ENCODE results near the gene PCSK4. TPM values are rescaled to one million over a fixed set of nuclear protein-coding genes. Genes with fewer than 3 reads are reported as not detected.
"Not testable (repeated sequence)": the region's sequence is repeated elsewhere in the genome, so short reads cannot be mapped to it uniquely, and the experiment has no call there.

The PCSK4 gene
- total RNA-seq, 1 donor from 2014 or later = 0.53 TPM

DNA sequence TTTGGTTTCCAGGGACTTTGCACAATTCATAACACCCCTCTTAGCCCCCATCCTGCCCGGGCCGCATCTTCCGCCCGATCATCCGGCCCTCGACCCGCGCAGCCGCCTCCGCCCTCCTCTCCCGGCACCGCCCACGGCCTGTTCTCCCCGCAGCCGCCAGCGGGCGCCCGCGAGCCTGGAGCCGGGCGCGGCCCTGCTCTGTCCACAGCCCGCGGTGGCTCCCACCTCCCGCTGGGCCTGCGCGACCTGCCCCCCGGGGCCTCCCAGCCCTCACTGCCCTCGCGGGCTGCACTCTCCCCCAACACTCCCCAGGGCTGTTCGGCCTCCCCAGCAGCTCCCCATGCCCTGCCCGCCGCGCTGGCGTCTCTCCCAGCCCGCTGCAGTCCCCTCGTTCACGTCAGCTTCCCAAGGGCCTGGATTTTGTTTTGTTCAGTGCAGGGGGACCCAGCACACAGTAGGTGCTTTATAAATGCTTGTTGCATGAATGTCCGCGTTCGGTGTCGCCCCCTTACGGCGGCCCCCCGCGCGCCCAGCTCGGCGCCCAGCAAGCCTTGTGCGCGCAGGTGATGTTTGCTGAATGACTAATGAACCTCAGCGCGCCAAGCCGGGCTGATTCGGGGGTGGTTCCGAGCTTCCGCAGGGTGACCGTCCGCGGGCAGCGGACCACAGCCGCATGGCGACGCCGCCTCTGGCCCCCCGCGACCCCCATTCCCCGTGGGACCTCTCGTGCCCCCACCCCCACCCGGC, 44.8 kb downstream of the PCSK4 start:
- H3K36me3 ChIP-seq (ENCODE audit: control insufficient read depth, insufficient read depth, low read length) = peaks cover 9% of the 10 kb centered on the region
- TF ChIP-seq, protein P1, sequence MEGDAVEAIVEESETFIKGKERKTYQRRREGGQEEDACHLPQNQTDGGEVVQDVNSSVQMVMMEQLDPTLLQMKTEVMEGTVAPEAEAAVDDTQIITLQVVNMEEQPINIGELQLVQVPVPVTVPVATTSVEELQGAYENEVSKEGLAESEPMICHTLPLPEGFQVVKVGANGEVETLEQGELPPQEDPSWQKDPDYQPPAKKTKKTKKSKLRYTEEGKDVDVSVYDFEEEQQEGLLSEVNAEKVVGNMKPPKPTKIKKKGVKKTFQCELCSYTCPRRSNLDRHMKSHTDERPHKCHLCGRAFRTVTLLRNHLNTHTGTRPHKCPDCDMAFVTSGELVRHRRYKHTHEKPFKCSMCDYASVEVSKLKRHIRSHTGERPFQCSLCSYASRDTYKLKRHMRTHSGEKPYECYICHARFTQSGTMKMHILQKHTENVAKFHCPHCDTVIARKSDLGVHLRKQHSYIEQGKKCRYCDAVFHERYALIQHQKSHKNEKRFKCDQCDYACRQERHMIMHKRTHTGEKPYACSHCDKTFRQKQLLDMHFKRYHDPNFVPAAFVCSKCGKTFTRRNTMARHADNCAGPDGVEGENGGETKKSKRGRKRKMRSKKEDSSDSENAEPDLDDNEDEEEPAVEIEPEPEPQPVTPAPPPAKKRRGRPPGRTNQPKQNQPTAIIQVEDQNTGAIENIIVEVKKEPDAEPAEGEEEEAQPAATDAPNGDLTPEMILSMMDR (IDR thresholded peaks at IDR 0.05; ENCODE audit: insufficient read depth, low read length, severe bottlenecking) = peak; percentile 78
- FAIRE-seq (no peak), DNase-seq (ENCODE audit: low read depth) (peak; percentile 37)
- H3K4me3 ChIP-seq (ENCODE audit: low read depth, low read length) = no peak overlapping the region
- peaks cover 28% of the 10 kb centered on the region for H3K27me3 ChIP-seq (ENCODE audit: control insufficient read depth, insufficient read depth, low read length)

DNA sequence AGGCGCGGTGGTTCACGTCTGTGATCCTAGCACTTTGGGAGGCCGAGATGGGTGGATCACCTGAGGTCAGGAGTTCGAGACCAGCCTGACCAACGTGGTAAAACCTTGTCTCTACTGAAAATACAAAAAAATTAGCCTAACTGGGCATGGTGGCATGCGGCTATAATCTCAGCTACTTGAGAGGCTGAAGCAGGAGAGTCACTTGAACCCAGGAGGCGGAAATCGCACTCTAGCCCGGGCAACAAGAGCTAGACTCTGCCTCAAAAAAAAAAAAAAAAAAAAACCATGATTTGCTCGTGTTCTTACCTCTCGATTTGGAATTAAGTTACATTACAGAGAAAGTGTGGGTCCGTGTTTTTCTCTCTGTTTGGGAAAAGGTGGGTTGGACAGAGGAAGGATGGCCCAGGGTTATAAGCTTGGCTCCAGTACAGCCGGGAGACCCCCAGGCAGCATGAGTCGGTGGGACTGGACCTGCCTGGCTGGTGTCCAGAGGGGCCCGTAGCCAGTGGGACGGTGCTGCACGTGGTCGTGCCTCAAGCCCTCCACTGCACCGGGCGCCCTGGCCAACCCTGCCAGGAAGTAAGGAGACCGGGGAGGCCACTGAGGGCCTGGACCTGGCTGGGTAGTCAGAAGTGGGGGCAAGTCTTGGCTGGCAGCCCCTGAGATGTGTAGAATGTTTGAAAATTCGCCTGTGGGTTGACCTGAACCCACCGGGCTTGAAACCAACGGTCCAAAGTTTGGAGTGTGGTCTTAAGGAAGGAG, 48.3 kb downstream of the PCSK4 start:
- Histone ChIP-seq H3K36me3 (ENCODE audit: control insufficient read depth, insufficient read depth, low read length) (peaks cover 16% of the 10 kb centered on the region), H3K4me3 (ENCODE audit: low read depth, low read length) (no peak overlapping the region), H3K27me3 (ENCODE audit: control insufficient read depth, insufficient read depth, low read length) (peaks cover 7% of the 10 kb centered on the region)
- FAIRE-seq (no peak), DNase-seq (ENCODE audit: low read depth) (no peak)
- TF ChIP-seq, protein P1 (IDR thresholded peaks at IDR 0.05; ENCODE audit: insufficient read depth, low read length, severe bottlenecking) = no peak

DNA sequence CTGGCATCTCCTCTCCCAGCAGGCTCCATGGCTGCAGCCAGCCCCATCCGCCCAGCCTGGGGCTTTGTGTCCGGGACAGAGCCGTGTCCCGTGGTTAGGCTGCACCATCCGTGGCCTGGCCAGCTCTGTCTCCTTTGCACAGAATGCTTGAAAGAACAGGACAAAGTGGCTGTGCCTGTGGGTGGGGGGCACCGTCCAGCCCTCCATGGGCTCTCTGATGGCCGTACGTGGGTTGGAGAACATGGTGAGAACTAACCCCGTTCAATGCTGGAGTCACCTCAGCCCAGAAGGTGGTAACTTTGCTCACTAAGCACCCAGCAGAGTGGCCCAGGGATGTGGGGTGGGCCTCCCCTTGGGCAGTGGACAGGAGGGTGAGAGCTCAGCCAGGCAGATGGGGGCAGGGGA, 49.1 kb downstream of the PCSK4 start:
- TF ChIP-seq, protein P1 (IDR thresholded peaks at IDR 0.05; ENCODE audit: insufficient read depth, low read length, severe bottlenecking) = no peak
- FAIRE-seq (no peak), DNase-seq (ENCODE audit: low read depth) (no peak)
- Histone ChIP-seq H3K4me3 (ENCODE audit: low read depth, low read length) (no peak overlapping the region), H3K36me3 (ENCODE audit: control insufficient read depth, insufficient read depth, low read length) (peaks cover 16% of the 10 kb centered on the region), H3K27me3 (ENCODE audit: control insufficient read depth, insufficient read depth, low read length) (no peaks in the 10 kb centered on the region)

DNA sequence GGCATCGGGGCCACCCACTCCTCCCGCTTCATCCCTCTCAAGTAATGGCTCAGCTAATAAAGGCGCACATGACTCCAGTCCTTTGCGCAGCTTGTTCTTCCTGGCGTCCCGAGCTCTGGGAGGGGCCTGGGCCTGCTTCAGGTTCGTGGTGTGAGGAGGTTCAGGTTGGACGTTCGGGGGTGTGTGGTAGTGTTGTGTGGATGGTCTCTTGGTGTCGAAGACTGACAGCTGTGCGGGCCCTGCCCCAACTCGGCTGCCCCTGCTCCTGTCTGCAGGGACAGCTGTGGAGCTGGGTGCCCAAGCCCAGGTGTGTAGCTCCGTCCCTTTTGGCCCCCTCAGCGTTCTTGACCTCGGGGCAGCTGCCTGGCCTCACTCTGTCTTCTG, 49.7 kb downstream of the PCSK4 start:
- no peak overlapping the region for H3K4me3 ChIP-seq (ENCODE audit: low read depth, low read length)
- DNase-seq (ENCODE audit: low read depth) (no peak), FAIRE-seq (no peak)
- H3K27me3 ChIP-seq (ENCODE audit: control insufficient read depth, insufficient read depth, low read length) = no peaks in the 10 kb centered on the region
- TF ChIP-seq, protein P1 (IDR thresholded peaks at IDR 0.05; ENCODE audit: insufficient read depth, low read length, severe bottlenecking) = no peak
- peaks cover 16% of the 10 kb centered on the region for H3K36me3 ChIP-seq (ENCODE audit: control insufficient read depth, insufficient read depth, low read length)

DNA sequence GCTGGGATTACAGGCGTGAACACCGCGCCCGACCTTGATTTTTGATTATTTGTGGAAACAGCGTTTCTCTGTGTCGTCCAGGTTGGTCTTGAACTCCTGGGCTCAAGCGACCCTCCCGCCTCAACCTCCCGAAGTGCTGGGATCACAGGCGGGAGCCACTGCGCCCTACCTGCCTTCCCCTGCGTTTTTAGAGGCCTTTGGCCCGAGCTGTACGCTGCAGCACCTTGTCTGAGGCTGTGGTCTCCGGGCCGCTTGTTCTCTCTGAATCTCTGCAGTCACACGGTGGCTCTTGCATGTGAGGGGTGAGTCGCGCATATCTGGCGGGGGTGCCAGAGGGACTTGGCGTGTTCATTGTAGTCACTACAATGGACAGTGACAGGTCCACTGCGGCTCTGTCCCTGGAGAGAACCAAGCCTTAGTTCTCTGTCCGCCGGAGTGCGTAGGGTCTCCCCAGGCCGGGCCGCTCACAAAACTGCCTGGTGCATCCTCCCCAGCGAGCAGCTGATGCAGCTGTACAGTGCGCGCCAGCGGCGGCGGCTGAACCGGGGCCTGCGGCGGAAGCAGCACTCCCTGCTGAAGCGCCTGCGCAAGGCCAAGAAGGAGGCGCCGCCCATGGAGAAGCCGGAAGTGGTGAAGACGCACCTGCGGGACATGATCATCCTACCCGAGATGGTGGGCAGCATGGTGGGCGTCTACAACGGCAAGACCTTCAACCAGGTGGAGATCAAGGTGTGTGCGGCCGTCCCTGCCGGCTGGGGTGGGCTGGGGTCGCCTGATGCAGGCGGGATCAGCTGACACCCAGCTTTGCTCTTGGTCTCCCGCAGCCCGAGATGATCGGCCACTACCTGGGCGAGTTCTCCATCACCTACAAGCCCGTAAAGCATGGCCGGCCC, 50.4 kb downstream of the PCSK4 start:
- peaks cover 16% of the 10 kb centered on the region for H3K36me3 ChIP-seq (ENCODE audit: control insufficient read depth, insufficient read depth, low read length)
- not testable (repeated sequence) for FAIRE-seq; H3K27me3 ChIP-seq (ENCODE audit: control insufficient read depth, insufficient read depth, low read length); DNase-seq (ENCODE audit: low read depth)
- H3K4me3 ChIP-seq (ENCODE audit: low read depth, low read length) = peak overlapping the region; percentile 78

Data from bronchial epithelial cell (primary cell).